Measurements from ENCODE around the gene EXT2. TPM values are rescaled to one million over a fixed set of nuclear protein-coding genes. Genes with fewer than 3 reads are reported as not detected.

The EXT2 gene
- total RNA-seq, 1 experiment from 2014 or later, result 39.1 TPM

GRCh38 chr11:44279483-44279882, 184.0 kb downstream of the EXT2 start:
- no peaks in the 10 kb centered on the region for H3K36me3 Mint-ChIP-seq
- no peaks in the 10 kb centered on the region for H3K9me3 Mint-ChIP-seq
- no peak for ATAC-seq
- CTCF ChIA-PET, result no interaction called here
- no peak for DNase-seq (ENCODE audit: low spot score)
- POLR2A ChIA-PET, result no interaction called here
- H3K27me3 Mint-ChIP-seq (ENCODE audit: low read depth), result no peaks in the 10 kb centered on the region
- H3K4me1 Mint-ChIP-seq, result no peaks in the 10 kb centered on the region
- no peak overlapping the region for H3K4me3 Mint-ChIP-seq
- TF ChIP-seq ZNF219 (CRISPR knock-in tag; IDR thresholded peaks at IDR 0.05; ENCODE audit: borderline replicate concordance) (no peak), ELF4 (CRISPR knock-in tag; IDR thresholded peaks at IDR 0.05; ENCODE audit: low read depth) (no peak), CTCF (IDR thresholded peaks at IDR 0.05) (no peak), PRDM15 (CRISPR knock-in tag; IDR thresholded peaks at IDR 0.05) (no peak), ZNF396 (CRISPR knock-in tag; IDR thresholded peaks at IDR 0.05; ENCODE audit: borderline replicate concordance) (no peak), MLX (CRISPR knock-in tag; IDR thresholded peaks at IDR 0.05) (no peak), CBFB (CRISPR knock-in tag; IDR thresholded peaks at IDR 0.05; ENCODE audit: low read depth) (no peak), ZNF232 (CRISPR knock-in tag; IDR thresholded peaks at IDR 0.05) (no peak), CREM (CRISPR knock-in tag; IDR thresholded peaks at IDR 0.05) (no peak), ATF3 (CRISPR knock-in tag; conservative IDR thresholded peaks at IDR 0.05) (no peak), FOXJ3 (CRISPR knock-in tag; IDR thresholded peaks at IDR 0.05; ENCODE audit: borderline replicate concordance) (no peak), EMX1 (CRISPR knock-in tag; IDR thresholded peaks at IDR 0.05) (no peak), AR (CRISPR knock-in tag; IDR thresholded peaks at IDR 0.05) (no peak), HMGA2 (CRISPR knock-in tag; IDR thresholded peaks at IDR 0.05) (no peak), ZNF512 (CRISPR knock-in tag; IDR thresholded peaks at IDR 0.05; ENCODE audit: borderline replicate concordance) (no peak), TEAD4 (CRISPR knock-in tag; IDR thresholded peaks at IDR 0.05) (no peak), USF2 (CRISPR knock-in tag; IDR thresholded peaks at IDR 0.05) (no peak), ZBTB43 (CRISPR knock-in tag; IDR thresholded peaks at IDR 0.05) (no peak), ZNF423 (CRISPR knock-in tag; IDR thresholded peaks at IDR 0.05) (no peak)
- H3K27ac Mint-ChIP-seq, result no peak overlapping the region

Measured in WTC11 (cell line).